GM10266 (cell line): ENCODE results near the gene KCNT2.
"Not testable (repeated sequence)": the region's sequence is repeated elsewhere in the genome, so short reads cannot be mapped to it uniquely, and the experiment has no call there.

Source experiments
- DNase-seq: peaks from one replicate; pipeline ENCODE4 v3.0.0; 2012; ENCODE audit errors: extremely low spot score
- CTCF ChIP-seq: IDR thresholded peaks from 2 replicates; pipeline ENCODE4 v1.5.1; 2012; ENCODE audit warnings: mild to moderate bottlenecking, low read depth; ENCODE audit not compliant: control insufficient read depth, insufficient read depth; ENCODE audit errors: missing control alignments

KCNT2 gene

GRCh38 chr1:196544617-196545016 is 63.6 kb downstream of the KCNT2 start:
- no peak for TF ChIP-seq CTCF
- DNase-seq = no peak

- no peak for DNase-seq
- no peak for TF ChIP-seq CTCF
Measured at GRCh38 chr1:196543833-196544232, 64.4 kb downstream of the KCNT2 start.

- no peak for TF ChIP-seq CTCF
- no peak for DNase-seq
Measured at GRCh38 chr1:196538473-196538872, 69.8 kb downstream of the KCNT2 start.

GRCh38 chr1:196535727-196536126 is 72.5 kb downstream of the KCNT2 start:
- no peak for TF ChIP-seq CTCF
- DNase-seq = no peak

- DNase-seq = no peak
- no peak for TF ChIP-seq CTCF
Measured at GRCh38 chr1:196531737-196532524, 76.3 kb downstream of the KCNT2 start.

GRCh38 chr1:196527919-196528318 is 80.3 kb downstream of the KCNT2 start:
- no peak for TF ChIP-seq CTCF
- no peak for DNase-seq

- not testable (repeated sequence) for DNase-seq
Measured at GRCh38 chr1:196522574-196523345, 85.5 kb downstream of the KCNT2 start.
